NCI-H128 (cell line): ENCODE data around the gene FBXL22.
"Not testable (repeated sequence)": the region's sequence is repeated elsewhere in the genome, so short reads cannot be mapped to it uniquely, and the experiment has no call there.

Experiments used
- DNase-seq: peaks from one replicate; lab custom pipeline; 2025; ENCODE audit not compliant: unreplicated experiment; lab: John Stamatoyannopoulos, UW

FBXL22 gene

GRCh38 chr15:63611177-63611576 lies 14.0 kb downstream of the FBXL22 start:
- DNase-seq: no peak

- no peak for DNase-seq
Observed at GRCh38 chr15:63612300-63612699, 15.1 kb downstream of the FBXL22 start.

GRCh38 chr15:63615935-63616334 lies 18.7 kb downstream of the FBXL22 start:
- DNase-seq: no peak

- DNase-seq: not testable (repeated sequence)
Observed at GRCh38 chr15:63617147-63617546, 20.0 kb downstream of the FBXL22 start.

GRCh38 chr15:63617627-63618026 lies 20.4 kb downstream of the FBXL22 start:
- not testable (repeated sequence) for DNase-seq

GRCh38 chr15:63620760-63621159 lies 23.6 kb downstream of the FBXL22 start:
- not testable (repeated sequence) for DNase-seq

GRCh38 chr15:63623232-63623969 lies 26.2 kb downstream of the FBXL22 start:
- DNase-seq: no peak

GRCh38 chr15:63626955-63627354 lies 29.8 kb downstream of the FBXL22 start:
- DNase-seq: no peak

- no peak for DNase-seq
Observed at GRCh38 chr15:63628123-63628822, 31.1 kb downstream of the FBXL22 start.

GRCh38 chr15:63630036-63630751 lies 33.0 kb downstream of the FBXL22 start:
- DNase-seq: no peak

- DNase-seq: no peak
Observed at GRCh38 chr15:63633312-63633711, 36.1 kb downstream of the FBXL22 start.

GRCh38 chr15:63634154-63634553 lies 37.0 kb downstream of the FBXL22 start:
- DNase-seq: no peak

GRCh38 chr15:63636518-63637061 lies 39.4 kb downstream of the FBXL22 start:
- no peak for DNase-seq

- no peak for DNase-seq
Observed at GRCh38 chr15:63638839-63639238, 41.7 kb downstream of the FBXL22 start.

GRCh38 chr15:63640146-63640545 lies 43.0 kb downstream of the FBXL22 start:
- no peak for DNase-seq
